HG02763 (cell line): ENCODE results near the gene BMP8B.
"Not testable (repeated sequence)": the region's sequence is repeated elsewhere in the genome, so short reads cannot be mapped to it uniquely, and the experiment has no call there.

ENCODE experiments used
- ATAC-seq: cut with Tn5 transposase; IDR thresholded peaks from one replicate; pipeline ENCODE4 v1.9.1; 2021; ENCODE audit warnings: mild to moderate bottlenecking, moderate library complexity; ENCODE audit not compliant: unreplicated experiment

BMP8B gene

GRCh38 chr1:39788758-39789570, at the start of gene BMP8B:
TSS of gene BMP8B (minus strand) at chr1:39788865. CDS start at chr1:39788485, 380 bp downstream.
- peak; percentile 60 for ATAC-seq

- ATAC-seq = no peak
Measured at GRCh38 chr1:39836595-39837110, 48.0 kb upstream of the BMP8B start.

- ATAC-seq = no peak
Measured at GRCh38 chr1:39835935-39836594, 47.4 kb upstream of the BMP8B start.

GRCh38 chr1:39835110-39835509, 46.4 kb upstream of the BMP8B start:
- ATAC-seq = no peak

- no peak for ATAC-seq
Measured at GRCh38 chr1:39833621-39834385, 45.1 kb upstream of the BMP8B start.

- no peak for ATAC-seq
Measured at GRCh38 chr1:39833121-39833520, 44.5 kb upstream of the BMP8B start.

- no peak for ATAC-seq
Measured at GRCh38 chr1:39832294-39832693, 43.6 kb upstream of the BMP8B start.

- ATAC-seq = no peak
Measured at GRCh38 chr1:39829791-39830533, 41.3 kb upstream of the BMP8B start.

GRCh38 chr1:39828734-39829133, 40.1 kb upstream of the BMP8B start:
- ATAC-seq = no peak

GRCh38 chr1:39828255-39828654, 39.6 kb upstream of the BMP8B start:
- not testable (repeated sequence) for ATAC-seq

- ATAC-seq = no peak
Measured at GRCh38 chr1:39827201-39827600, 38.5 kb upstream of the BMP8B start.

- no peak for ATAC-seq
Measured at GRCh38 chr1:39826583-39826982, 37.9 kb upstream of the BMP8B start.

- no peak for ATAC-seq
Measured at GRCh38 chr1:39825432-39825941, 36.8 kb upstream of the BMP8B start.

GRCh38 chr1:39823450-39823849, 34.8 kb upstream of the BMP8B start:
- not testable (repeated sequence) for ATAC-seq

GRCh38 chr1:39822146-39822545, 33.5 kb upstream of the BMP8B start:
- no peak for ATAC-seq

- ATAC-seq = no peak
Measured at GRCh38 chr1:39819091-39819812, 30.6 kb upstream of the BMP8B start.

- ATAC-seq = no peak
Measured at GRCh38 chr1:39818482-39818881, 29.8 kb upstream of the BMP8B start.

- peak; percentile 84 for ATAC-seq
Measured at GRCh38 chr1:39817091-39817932, 28.6 kb upstream of the BMP8B start.
